ENCODE measurements around the gene SPRED1.

DNA sequence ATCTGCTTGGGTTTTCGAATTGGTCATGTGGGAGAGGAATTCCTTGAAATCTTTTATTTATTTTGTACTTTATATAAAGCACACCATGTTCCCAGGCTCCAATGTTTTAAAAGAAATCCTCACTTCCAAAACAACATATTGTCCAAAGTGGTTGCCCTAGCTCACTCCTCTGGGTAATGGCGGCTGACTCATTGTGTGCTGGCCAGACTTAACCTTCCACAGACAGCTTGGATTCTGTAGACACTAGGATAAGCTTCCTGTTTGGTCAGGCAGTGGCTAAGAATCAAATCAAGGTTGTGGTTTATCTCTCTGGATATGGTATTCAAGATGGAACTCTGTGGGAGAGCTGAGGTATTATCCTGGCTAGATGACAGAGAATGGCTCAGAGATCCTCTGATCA lies 145.5 kb downstream of the SPRED1 start:
- TF ChIP-seq CEBPB (IDR thresholded peaks at IDR 0.05) (no peak), SMC3 (IDR thresholded peaks at IDR 0.05) (no peak), POLR2A (IDR thresholded peaks at IDR 0.05; ENCODE audit: low read length) (no peak), SREBF2 (IDR thresholded peaks at IDR 0.05) (no peak), BHLHE40 (IDR thresholded peaks at IDR 0.05; ENCODE audit: low read depth, low read length) (no peak), CHD4 (IDR thresholded peaks at IDR 0.05; ENCODE audit: borderline replicate concordance) (no peak), ZFP36 (IDR thresholded peaks at IDR 0.05; ENCODE audit: borderline replicate concordance, partially characterized antibody) (no peak), MYC (IDR thresholded peaks at IDR 0.05; ENCODE audit: borderline replicate concordance, low read length) (no peak), CHD2 (IDR thresholded peaks at IDR 0.05; ENCODE audit: low read length, partially characterized antibody) (no peak)
- TF ChIP-seq, protein P1, sequence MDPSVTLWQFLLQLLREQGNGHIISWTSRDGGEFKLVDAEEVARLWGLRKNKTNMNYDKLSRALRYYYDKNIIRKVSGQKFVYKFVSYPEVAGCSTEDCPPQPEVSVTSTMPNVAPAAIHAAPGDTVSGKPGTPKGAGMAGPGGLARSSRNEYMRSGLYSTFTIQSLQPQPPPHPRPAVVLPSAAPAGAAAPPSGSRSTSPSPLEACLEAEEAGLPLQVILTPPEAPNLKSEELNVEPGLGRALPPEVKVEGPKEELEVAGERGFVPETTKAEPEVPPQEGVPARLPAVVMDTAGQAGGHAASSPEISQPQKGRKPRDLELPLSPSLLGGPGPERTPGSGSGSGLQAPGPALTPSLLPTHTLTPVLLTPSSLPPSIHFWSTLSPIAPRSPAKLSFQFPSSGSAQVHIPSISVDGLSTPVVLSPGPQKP (IDR thresholded peaks at IDR 0.05; ENCODE audit: low read depth, low read length): no peak
- TF ChIP-seq, protein P2, sequence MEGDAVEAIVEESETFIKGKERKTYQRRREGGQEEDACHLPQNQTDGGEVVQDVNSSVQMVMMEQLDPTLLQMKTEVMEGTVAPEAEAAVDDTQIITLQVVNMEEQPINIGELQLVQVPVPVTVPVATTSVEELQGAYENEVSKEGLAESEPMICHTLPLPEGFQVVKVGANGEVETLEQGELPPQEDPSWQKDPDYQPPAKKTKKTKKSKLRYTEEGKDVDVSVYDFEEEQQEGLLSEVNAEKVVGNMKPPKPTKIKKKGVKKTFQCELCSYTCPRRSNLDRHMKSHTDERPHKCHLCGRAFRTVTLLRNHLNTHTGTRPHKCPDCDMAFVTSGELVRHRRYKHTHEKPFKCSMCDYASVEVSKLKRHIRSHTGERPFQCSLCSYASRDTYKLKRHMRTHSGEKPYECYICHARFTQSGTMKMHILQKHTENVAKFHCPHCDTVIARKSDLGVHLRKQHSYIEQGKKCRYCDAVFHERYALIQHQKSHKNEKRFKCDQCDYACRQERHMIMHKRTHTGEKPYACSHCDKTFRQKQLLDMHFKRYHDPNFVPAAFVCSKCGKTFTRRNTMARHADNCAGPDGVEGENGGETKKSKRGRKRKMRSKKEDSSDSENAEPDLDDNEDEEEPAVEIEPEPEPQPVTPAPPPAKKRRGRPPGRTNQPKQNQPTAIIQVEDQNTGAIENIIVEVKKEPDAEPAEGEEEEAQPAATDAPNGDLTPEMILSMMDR (IDR thresholded peaks at IDR 0.05): no peak
- TF ChIP-seq, protein P3, sequence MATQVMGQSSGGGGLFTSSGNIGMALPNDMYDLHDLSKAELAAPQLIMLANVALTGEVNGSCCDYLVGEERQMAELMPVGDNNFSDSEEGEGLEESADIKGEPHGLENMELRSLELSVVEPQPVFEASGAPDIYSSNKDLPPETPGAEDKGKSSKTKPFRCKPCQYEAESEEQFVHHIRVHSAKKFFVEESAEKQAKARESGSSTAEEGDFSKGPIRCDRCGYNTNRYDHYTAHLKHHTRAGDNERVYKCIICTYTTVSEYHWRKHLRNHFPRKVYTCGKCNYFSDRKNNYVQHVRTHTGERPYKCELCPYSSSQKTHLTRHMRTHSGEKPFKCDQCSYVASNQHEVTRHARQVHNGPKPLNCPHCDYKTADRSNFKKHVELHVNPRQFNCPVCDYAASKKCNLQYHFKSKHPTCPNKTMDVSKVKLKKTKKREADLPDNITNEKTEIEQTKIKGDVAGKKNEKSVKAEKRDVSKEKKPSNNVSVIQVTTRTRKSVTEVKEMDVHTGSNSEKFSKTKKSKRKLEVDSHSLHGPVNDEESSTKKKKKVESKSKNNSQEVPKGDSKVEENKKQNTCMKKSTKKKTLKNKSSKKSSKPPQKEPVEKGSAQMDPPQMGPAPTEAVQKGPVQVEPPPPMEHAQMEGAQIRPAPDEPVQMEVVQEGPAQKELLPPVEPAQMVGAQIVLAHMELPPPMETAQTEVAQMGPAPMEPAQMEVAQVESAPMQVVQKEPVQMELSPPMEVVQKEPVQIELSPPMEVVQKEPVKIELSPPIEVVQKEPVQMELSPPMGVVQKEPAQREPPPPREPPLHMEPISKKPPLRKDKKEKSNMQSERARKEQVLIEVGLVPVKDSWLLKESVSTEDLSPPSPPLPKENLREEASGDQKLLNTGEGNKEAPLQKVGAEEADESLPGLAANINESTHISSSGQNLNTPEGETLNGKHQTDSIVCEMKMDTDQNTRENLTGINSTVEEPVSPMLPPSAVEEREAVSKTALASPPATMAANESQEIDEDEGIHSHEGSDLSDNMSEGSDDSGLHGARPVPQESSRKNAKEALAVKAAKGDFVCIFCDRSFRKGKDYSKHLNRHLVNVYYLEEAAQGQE (IDR thresholded peaks at IDR 0.05): no peak
- TF ChIP-seq, protein P4, sequence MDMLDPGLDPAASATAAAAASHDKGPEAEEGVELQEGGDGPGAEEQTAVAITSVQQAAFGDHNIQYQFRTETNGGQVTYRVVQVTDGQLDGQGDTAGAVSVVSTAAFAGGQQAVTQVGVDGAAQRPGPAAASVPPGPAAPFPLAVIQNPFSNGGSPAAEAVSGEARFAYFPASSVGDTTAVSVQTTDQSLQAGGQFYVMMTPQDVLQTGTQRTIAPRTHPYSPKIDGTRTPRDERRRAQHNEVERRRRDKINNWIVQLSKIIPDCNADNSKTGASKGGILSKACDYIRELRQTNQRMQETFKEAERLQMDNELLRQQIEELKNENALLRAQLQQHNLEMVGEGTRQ (IDR thresholded peaks at IDR 0.05): no peak

Measured in A549 (cell line).